Peyer's patch (tissue), 4 donors: ENCODE data around the gene MISP3.

Experiments used
- CTCF ChIP-seq, 6 experiments: fragments of 450-650 bp in 4 of 6; fragments of 200-600 bp in 2 of 6; sonication (generic) in 1 of 6; IDR thresholded peaks; one replicate each; pipeline ENCODE4 v1.5.1; 2017 to 2019; ENCODE audit warnings: antibody characterized with exemption in 6 of 6, mild to moderate bottlenecking in 3 of 6, moderate library complexity in 1 of 6
- POLR2A ChIP-seq, 2 donors: fragments of 450-650 bp; IDR thresholded peaks; one replicate each; pipeline ENCODE4 v1.5.1; 2017; ENCODE audit warnings: antibody characterized with exemption in 2 of 2, mild to moderate bottlenecking in 2 of 2, moderate library complexity in 2 of 2

- TF ChIP-seq CTCF (IDR thresholded peaks at IDR 0.05) = no peak
- TF ChIP-seq POLR2A (IDR thresholded peaks at IDR 0.05) = no peak
These were observed 20.6 kb upstream of the MISP3 start for GRCh38 chr19:14051980-14052379.
